Retina (tissue), 1 donor: ENCODE results near the gene TDRD12.
"Not testable (repeated sequence)": the region's sequence is repeated elsewhere in the genome, so short reads cannot be mapped to it uniquely, and the experiment has no call there.

Experiments used
- DNase-seq: peaks from one replicate; pipeline ENCODE4 v3.0.0-alpha.2; 2016

The TDRD12 gene

GRCh38 chr19:32813862-32814425 is 94.4 kb downstream of the TDRD12 start:
- DNase-seq: no peak

GRCh38 chr19:32814624-32815023 is 95.1 kb downstream of the TDRD12 start:
- no peak for DNase-seq

DNA sequence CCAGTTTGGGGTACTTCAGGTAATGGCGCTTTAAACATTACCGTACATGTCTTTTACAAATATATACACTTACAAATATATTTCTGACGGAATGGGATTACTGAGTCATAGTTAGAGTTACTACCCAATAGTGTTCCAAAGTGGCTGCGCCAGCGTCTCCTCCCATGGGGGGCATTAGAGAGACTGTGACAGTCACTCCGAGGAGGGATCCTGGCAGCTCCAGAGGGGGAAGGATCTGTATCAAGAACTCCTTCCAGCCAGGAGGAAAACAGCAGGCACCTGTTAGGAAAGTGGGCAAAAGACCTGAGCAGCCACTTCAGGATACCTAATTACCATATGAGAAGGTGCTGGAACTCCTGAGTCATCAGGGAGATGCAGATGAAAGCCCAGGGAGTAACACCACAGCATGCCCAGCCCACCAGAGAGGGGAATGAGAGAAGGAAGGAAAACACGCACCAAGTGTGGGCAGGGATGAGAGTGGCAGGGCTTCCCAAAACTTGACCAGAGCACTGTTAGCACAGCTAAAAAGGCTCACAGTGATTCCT is 97.1 kb downstream of the TDRD12 start:
- DNase-seq: no peak

GRCh38 chr19:32817569-32818476 is 98.3 kb downstream of the TDRD12 start:
- no peak for DNase-seq

- DNase-seq: no peak
Measured at GRCh38 chr19:32818536-32818935, 99.0 kb downstream of the TDRD12 start.

DNA sequence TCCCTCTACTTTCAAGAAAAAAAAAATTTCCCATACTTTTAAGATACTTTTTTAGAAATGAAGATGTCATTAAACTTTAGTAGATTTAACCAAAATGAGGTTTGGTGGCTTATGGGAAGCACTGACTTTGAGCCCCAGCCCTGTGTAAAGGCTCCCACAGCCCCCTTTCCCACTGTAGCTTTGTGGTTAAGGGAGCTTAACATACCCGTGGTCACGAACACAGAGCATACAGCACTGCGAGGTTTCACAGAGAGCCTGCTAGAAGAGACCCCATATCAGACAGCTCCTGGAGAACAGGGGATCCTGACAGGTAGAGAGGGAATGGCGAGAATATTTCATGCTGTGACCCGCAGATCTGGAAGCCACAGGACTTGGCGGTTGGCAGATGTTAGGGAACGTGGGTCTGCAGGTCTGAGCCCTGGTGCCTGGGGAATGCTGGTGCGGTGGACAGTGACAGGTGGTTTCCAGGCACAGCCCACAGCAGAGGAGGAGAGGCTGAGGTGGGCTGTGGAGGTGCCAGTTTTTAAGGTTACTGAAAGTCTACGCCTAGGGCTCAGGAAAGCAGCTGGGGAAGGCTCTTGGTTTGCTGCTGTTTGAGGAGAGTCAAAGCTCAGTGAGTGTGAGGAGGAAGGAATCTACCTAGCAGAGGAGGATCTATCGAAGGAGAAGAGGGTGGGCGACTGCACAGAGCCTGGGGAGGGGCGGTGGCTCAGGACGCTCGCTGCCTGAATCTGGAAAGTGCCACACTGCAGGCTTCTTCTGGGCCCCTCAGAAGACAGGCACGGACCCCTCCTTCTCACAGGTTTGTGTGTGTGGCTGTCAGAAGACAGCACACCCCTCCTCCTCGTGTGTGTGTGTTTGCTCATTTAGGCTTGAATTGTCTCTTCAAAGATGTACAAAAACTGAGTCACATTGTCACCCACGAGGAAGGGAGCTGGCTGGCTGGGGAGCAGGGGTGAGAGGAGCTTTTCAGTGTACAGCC is 100.1 kb downstream of the TDRD12 start:
- no peak for DNase-seq

DNA sequence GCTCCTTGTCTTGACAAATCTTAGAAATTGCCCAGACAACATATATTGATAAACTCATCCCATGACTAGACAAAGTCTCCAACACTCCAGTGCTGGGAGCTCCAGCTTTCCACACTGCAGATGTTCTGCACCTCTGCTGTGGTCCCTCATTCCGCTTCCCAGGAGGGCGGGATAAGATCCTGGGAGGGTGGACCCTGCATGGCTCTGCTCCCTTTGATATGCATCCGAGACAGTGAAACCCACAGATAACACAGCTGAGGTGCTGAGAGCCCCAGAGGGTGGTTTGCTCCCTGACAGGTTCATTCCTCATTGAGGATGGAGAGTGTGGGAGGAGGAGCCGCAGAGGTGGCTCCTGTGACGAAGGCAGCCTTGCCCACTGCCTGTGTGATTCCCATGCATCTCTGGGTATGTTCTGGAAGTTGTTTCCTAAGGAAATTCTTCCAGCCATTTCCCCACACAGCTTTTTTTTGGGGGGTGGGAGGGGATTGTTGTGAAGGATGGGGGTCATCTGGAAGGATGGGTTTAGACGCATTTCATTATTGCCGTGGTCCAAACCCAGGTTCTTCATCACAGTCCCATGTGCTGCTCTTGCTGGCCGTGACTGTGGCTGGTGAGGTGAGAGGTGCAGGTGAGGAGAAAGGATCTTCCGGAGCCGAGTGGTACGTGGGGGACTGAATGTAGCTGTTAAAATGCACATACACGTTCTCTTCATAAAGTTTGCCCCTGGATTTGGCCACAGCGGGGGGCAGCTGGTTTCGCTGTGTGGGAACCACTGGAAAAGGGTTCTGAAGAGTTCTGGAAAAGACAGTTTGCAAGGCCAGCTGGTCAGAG is 103.6 kb downstream of the TDRD12 start:
- DNase-seq: no peak

GRCh38 chr19:32823747-32824102 is 104.2 kb downstream of the TDRD12 start:
- no peak for DNase-seq

DNA sequence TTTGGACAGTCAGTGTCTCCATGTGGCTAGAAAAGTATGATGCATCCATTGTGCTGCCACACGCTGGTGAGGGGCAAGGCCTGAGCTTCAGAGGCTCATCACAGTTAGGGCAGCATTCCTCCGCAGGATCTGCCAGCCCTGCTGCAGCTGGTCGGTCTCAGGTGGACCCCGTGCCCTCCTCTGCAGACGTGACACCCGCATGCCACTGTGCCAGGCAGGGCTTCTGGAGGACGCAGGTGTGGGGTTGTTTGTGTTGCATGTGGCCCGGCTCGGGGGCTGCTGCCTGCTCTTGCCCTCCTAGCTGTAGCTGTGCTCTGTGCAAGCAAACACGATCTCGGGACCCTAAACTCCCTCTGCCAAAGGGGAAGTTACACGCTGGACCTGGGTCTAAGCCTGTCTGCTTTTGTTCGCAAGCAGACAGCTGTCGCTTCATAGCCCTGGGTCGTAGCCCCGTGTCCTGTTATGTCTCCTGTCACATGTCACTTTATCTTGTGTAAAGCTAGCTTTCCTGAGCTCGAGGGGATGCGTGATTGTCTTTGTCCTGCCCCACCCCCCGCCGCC is 104.7 kb downstream of the TDRD12 start:
- DNase-seq: peak; percentile 47

DNA sequence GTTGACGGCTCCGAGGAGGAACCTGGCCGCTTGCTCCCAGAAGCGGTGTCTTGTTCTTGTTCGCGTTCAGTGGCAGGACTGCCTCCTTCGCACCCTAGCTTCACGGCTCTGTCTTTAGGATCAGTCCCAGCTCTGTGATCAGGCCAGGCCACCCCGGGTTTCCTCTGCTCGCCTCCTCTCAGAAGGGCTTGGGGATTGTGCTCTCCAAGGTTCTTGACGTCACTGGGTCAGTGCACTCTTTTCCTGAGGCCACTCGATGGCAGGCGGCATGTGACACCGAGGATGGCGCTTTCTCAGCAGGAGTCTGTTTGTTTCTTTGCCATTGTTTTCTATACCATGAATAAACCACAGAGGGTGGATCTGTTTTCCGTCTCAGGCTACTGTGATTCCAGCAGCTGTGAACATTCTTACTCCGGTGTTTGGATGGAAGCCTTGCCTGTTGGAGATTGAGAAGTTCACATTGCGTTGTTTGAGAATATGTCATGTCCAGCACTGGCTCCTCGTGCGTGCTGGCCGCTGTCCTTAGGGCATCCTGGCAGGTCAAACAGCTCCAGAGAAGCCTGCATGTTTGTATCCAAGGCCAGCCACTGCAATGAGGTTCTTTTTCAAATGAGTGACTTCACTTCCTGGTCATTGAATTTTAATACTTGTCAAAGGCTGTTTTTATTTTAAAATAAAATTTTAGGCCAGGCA is 105.5 kb downstream of the TDRD12 start:
- peak; percentile 43 for DNase-seq

- no peak for DNase-seq
Measured at GRCh38 chr19:32828139-32828538, 108.6 kb downstream of the TDRD12 start.

GRCh38 chr19:32828643-32829344 is 109.2 kb downstream of the TDRD12 start:
- no peak for DNase-seq

DNA sequence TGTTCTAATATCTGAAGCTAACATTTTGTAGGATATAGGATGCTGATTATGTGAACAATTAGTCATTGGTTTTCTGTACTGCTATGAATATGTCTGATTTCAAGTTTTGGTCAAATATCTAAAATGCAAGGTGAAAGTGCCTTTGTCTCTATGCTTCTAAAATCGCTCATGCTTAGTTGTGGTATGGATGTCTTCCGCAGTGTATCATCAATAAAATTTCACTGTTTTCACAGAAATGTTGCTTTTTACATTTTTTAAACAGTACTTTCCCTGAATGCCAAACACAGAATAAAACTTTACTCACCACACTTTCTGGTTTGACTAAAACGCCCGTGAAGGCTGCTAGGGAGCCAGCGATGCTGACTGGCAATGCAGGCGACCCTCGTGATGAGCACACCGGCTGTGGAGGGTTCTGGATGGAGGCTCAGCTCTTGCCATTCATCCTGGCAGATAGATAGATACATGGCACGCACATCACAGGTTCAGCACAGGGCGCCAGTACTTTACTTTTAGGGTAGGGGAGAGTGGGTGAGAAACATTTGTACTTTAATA is 109.9 kb downstream of the TDRD12 start:
- DNase-seq: no peak

DNA sequence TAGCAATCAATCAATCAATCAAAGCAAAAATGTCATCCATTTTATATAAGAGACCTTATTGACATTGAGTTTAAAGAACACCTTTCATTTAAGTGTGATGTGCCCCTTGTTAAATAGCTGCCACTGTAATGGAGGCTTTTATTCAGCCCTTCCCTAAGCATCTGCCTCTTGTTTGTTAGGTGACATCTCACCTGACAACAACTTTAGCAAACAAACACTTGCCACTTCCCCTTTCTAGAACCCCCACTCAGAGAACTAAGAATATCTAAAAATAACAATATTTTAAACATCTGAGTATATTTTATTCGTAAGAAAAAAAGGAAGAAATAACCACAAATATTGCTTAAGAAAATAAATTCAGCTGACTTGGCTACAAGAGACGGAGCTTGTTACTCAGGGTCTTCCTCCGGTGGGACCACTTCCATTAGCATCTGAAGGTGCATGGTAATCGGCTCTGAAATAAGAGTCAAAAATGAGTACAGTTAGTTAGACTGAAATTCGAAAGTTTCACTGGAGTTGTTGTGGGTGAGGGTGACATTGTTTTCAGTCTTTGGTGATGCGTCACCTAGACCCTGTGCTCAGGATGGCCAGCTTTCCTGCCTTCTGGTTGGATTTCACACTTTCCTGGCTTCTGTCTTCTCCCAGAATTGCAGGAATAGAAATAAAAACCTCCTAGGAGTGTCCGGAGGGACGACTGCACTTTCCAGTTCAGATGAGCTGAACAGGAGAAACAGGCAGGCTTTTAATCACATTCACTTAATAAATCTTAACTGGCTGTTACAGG is 110.9 kb downstream of the TDRD12 start:
- no peak for DNase-seq

DNA sequence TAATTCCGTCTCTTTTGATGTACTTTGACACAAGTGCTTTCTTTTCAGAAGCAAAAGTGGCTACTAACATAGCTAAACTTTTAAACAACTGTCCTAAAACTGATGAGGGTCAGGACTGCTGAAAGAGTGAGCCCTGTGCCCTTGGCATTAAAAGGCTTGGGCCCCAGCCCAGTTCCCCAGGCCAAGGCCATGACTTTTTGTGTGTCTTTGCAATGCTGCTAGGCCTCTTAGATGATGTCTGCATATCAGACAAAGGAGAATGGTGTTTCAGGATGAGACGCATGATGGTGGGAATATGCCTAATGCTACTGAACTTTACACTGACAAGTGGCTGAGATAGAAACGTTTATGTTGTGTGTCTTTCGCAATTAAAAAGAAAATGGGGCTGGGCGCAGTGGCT is 112.0 kb downstream of the TDRD12 start:
- DNase-seq: no peak

GRCh38 chr19:32832094-32832493 is 112.5 kb downstream of the TDRD12 start:
- not testable (repeated sequence) for DNase-seq

DNA sequence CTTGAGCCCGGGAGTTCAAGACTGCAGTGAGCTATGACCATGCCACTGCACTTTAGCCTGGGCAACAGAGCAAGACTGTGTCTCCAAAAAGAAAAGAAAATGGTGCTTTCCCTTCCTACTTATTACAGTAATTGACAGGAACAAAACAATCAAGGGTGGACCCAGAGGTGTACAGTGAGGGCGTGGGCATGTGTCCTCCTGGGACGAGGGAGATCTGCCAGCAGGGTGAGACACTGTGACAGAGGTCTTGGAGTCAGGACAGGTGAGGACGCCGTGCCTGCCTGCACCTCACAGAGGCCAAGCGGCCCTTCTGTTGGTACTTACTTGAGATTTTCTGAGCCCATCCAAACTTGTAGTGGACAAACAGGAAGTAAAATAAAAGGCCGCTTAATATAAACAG is 113.3 kb downstream of the TDRD12 start:
- not testable (repeated sequence) for DNase-seq

DNA sequence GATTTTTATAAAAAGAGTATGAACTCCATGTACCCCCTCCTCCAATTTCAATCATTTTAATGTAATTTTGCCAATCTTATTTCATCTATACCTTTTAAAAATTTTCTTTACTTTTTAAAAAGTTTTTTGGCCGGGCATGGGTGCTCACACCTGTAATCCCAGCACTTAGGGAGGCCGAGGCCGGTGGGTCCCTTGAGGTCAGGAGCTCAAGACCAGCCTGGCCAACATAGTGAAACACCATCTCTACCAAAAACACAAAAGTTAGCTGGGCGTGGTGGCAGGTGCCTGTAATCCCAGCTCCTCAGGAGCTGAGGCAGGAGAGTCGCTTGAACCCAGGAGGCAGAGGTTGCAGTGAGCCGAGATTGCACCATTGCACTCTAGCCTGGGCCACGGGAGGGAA is 113.8 kb downstream of the TDRD12 start:
- not testable (repeated sequence) for DNase-seq

GRCh38 chr19:32837531-32837930 is 118.0 kb downstream of the TDRD12 start:
- DNase-seq: no peak
